KMS-11 (cell line): Measurements from ENCODE around the gene ATG101.

Source experiments
- H2AFZ ChIP-seq: fragments of 200-600 bp; sonication (generic); 2 replicates; pipeline ENCODE4 v1.6.1; 2016; ENCODE audit warnings: antibody characterized with exemption, mixed run types, low read depth
- H3K27ac ChIP-seq: fragments of 200-600 bp; sonication (generic); 2 replicates; pipeline ENCODE4 v1.6.1; 2016; ENCODE audit warnings: mild to moderate bottlenecking, mixed run types
- H3K27me3 ChIP-seq: fragments of 200-600 bp; sonication (generic); 2 replicates; pipeline ENCODE4 v1.6.1; 2017; ENCODE audit warnings: mild to moderate bottlenecking, low read depth, mixed run types, moderate library complexity; ENCODE audit not compliant: insufficient read depth
- H3K36me3 ChIP-seq: fragments of 200-600 bp; sonication (generic); 2 replicates; pipeline ENCODE4 v1.6.1; 2017; ENCODE audit warnings: mild to moderate bottlenecking, mixed run types; ENCODE audit not compliant: insufficient read depth
- H3K4me1 ChIP-seq: fragments of 200-600 bp; sonication (generic); 2 replicates; pipeline ENCODE4 v1.6.1; 2016; ENCODE audit warnings: mild to moderate bottlenecking, low read depth, mixed run types; ENCODE audit not compliant: poor library complexity, severe bottlenecking
- H3K4me2 ChIP-seq: fragments of 200-600 bp; sonication (generic); 2 replicates; pipeline ENCODE4 v1.7.0; 2016; ENCODE audit warnings: mild to moderate bottlenecking, mixed run types
- H3K4me3 ChIP-seq: fragments of 200-600 bp; sonication (generic); IDR thresholded peaks from 2 replicates; pipeline ENCODE4 v1.6.1; 2017; ENCODE audit warnings: low read depth, low read length, mixed read lengths; ENCODE audit not compliant: insufficient read depth
- H3K79me2 ChIP-seq: fragments of 200-600 bp; sonication (generic); 2 replicates; pipeline ENCODE4 v1.6.1; 2016; ENCODE audit warnings: low read depth, mixed run types; ENCODE audit not compliant: insufficient read depth
- H3K9ac ChIP-seq: fragments of 200-600 bp; sonication (generic); 2 replicates; pipeline ENCODE4 v1.6.1; 2016; ENCODE audit warnings: mild to moderate bottlenecking, mixed run types
- H4K20me1 ChIP-seq: fragments of 200-600 bp; sonication (generic); 2 replicates; pipeline ENCODE4 v1.6.1; 2016; ENCODE audit warnings: mild to moderate bottlenecking, mixed run types; ENCODE audit not compliant: insufficient read depth
- TF ChIP-seq, protein P1 (sequence below): fragments of 200-600 bp; sonication (generic); conservative IDR thresholded peaks from 2 replicates; pipeline ENCODE4 v1.6.1; 2017; ENCODE audit warnings: low read depth, mild to moderate bottlenecking, antibody characterized with exemption, low read length, moderate library complexity, mixed read lengths

The ATG101 gene

DNA sequence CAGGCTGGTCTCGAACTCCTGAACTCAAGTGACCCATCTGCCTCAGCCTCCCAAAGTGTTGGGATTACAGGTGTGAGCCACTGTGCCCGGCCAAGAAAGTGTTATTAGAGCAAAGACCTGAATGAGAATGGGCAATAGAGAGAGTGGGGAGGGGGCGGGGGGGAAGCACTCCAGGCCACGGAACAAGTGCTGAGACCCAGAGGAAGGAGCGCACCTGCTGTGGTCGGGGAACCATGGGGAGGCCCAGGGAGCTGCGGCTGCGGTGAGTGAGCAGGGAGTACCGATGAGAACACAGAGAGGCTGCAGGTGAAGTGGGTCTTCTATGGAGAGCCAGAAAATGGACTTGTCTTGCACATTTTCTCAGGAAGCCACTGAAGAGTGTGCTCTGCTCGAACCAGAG lies 20.5 kb downstream of the ATG101 start:
- Histone ChIP-seq H3K4me3 (no peak overlapping the region), H4K20me1 (no peaks in the 10 kb centered on the region), H3K4me2 (no peak overlapping the region), H2AFZ (no peak overlapping the region), H3K4me1 (no peaks in the 10 kb centered on the region), H3K27ac (no peak overlapping the region), H3K9ac (no peak overlapping the region), H3K79me2 (no peaks in the 10 kb centered on the region), H3K27me3 (no peaks in the 10 kb centered on the region), H3K36me3 (no peaks in the 10 kb centered on the region)
- TF ChIP-seq, protein P1, sequence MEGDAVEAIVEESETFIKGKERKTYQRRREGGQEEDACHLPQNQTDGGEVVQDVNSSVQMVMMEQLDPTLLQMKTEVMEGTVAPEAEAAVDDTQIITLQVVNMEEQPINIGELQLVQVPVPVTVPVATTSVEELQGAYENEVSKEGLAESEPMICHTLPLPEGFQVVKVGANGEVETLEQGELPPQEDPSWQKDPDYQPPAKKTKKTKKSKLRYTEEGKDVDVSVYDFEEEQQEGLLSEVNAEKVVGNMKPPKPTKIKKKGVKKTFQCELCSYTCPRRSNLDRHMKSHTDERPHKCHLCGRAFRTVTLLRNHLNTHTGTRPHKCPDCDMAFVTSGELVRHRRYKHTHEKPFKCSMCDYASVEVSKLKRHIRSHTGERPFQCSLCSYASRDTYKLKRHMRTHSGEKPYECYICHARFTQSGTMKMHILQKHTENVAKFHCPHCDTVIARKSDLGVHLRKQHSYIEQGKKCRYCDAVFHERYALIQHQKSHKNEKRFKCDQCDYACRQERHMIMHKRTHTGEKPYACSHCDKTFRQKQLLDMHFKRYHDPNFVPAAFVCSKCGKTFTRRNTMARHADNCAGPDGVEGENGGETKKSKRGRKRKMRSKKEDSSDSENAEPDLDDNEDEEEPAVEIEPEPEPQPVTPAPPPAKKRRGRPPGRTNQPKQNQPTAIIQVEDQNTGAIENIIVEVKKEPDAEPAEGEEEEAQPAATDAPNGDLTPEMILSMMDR: no peak

DNA sequence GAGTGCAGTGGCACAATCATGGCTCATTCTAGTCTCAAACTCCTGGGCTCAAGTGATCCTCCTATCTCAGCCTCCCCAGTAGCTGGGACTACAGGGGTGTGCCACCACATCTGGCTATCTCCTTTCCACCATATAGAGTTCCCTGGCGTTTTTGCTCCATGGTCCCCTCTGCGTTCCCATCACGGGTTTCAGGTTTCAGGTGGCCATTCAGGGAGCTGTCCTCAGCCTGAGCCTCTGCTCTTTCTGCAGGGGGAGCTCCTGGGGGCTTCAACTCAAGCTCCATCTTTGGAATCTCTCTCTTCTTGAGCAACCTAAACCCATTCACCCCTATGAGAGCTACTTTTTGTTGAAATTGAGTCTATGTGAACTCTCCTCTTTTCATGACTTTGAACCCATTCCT lies 21.3 kb downstream of the ATG101 start:
- TF ChIP-seq, protein P1: no peak
- no peak overlapping the region for H3K27ac ChIP-seq
- H4K20me1 ChIP-seq: no peaks in the 10 kb centered on the region
- no peaks in the 10 kb centered on the region for H3K27me3 ChIP-seq
- no peaks in the 10 kb centered on the region for H3K4me1 ChIP-seq
- no peak overlapping the region for H3K4me3 ChIP-seq
- H3K9ac ChIP-seq: no peak overlapping the region
- no peak overlapping the region for H2AFZ ChIP-seq
- H3K4me2 ChIP-seq: no peak overlapping the region
- no peaks in the 10 kb centered on the region for H3K79me2 ChIP-seq
- no peaks in the 10 kb centered on the region for H3K36me3 ChIP-seq

DNA sequence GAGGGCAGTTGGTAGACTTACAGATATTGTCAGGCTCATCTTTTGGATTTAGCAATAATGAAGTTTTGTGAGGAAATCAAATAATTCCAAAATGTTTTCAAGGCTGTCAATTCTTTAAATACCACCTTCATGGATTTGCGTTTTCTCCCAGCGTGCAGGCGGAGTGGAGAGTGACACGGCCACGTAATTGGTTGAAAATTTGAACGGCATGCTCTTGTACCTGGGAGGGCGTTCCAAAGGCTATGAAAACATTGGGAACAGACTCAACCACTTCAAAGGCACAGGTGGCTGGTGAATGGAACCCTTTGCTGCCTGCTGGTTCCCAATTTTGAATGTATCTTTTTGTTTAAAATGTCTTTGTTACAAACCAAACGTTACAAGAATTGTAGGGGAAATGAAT lies 22.1 kb downstream of the ATG101 start:
- Histone ChIP-seq H3K9ac (no peak overlapping the region), H3K36me3 (no peaks in the 10 kb centered on the region), H3K4me3 (no peak overlapping the region), H3K79me2 (no peaks in the 10 kb centered on the region), H3K4me1 (no peaks in the 10 kb centered on the region), H3K4me2 (no peak overlapping the region), H3K27me3 (no peaks in the 10 kb centered on the region), H4K20me1 (no peaks in the 10 kb centered on the region), H3K27ac (no peak overlapping the region), H2AFZ (no peak overlapping the region)
- TF ChIP-seq, protein P1: no peak

GRCh38 chr12:52093346-52093745 lies 23.6 kb downstream of the ATG101 start:
- Histone ChIP-seq H3K27me3 (no peaks in the 10 kb centered on the region), H3K27ac (no peak overlapping the region), H3K4me2 (no peak overlapping the region), H3K4me1 (no peaks in the 10 kb centered on the region), H2AFZ (no peak overlapping the region), H3K36me3 (no peaks in the 10 kb centered on the region), H3K9ac (no peak overlapping the region), H3K4me3 (no peak overlapping the region), H3K79me2 (no peaks in the 10 kb centered on the region), H4K20me1 (no peaks in the 10 kb centered on the region)
- TF ChIP-seq, protein P1: no peak
